Hematopoietic multipotent progenitor cell treated with erythropoietin and hydrocortisone succinate and interleukin-3 and kit ligand, for 6 days (in vitro differentiated cells): Measurements from ENCODE around the gene PRKD2.
A peak's percentile ranks its signal among the peaks of the same experiment; 100 is the strongest.

Experiments
- DNase-seq: peaks from one replicate; pipeline ENCODE4 v3.0.0-alpha.2; 2015

Gene PRKD2

GRCh38 chr19:46660008-46660517 lies 56.9 kb downstream of the PRKD2 start:
- DNase-seq = no peak

- peak; percentile 45 for DNase-seq
Observed at GRCh38 chr19:46659151-46660007, 57.5 kb downstream of the PRKD2 start.

- DNase-seq = no peak
Observed at GRCh38 chr19:46656541-46656940, 60.4 kb downstream of the PRKD2 start.

- no peak for DNase-seq
Observed at GRCh38 chr19:46654621-46655152, 62.2 kb downstream of the PRKD2 start.

GRCh38 chr19:46650445-46650844 lies 66.5 kb downstream of the PRKD2 start:
- no peak for DNase-seq

- no peak for DNase-seq
Observed at GRCh38 chr19:46648961-46649960, 67.7 kb downstream of the PRKD2 start.

- no peak for DNase-seq
Observed at GRCh38 chr19:46648060-46648960, 68.6 kb downstream of the PRKD2 start.

- no peak for DNase-seq
Observed at GRCh38 chr19:46646402-46646801, 70.5 kb downstream of the PRKD2 start.

GRCh38 chr19:46644720-46645119 lies 72.2 kb downstream of the PRKD2 start:
- no peak for DNase-seq

GRCh38 chr19:46640656-46641055 lies 76.3 kb downstream of the PRKD2 start:
- no peak for DNase-seq

GRCh38 chr19:46639358-46640182 lies 77.3 kb downstream of the PRKD2 start:
- DNase-seq = no peak

- DNase-seq = no peak
Observed at GRCh38 chr19:46637224-46637623, 79.7 kb downstream of the PRKD2 start.

- DNase-seq = peak; percentile 73
Observed at GRCh38 chr19:46635920-46636761, 80.8 kb downstream of the PRKD2 start, which contains the start of gene GNG8. TSS of gene GNG8 (minus strand) at chr19:46636202. CDS start at chr19:46634682, 1,520 bp downstream.

GRCh38 chr19:46634656-46635218 lies 82.2 kb downstream of the PRKD2 start:
- DNase-seq = no peak

- peak; percentile 96 for DNase-seq
Observed at GRCh38 chr19:46634045-46634655, 82.8 kb downstream of the PRKD2 start.

- no peak for DNase-seq
Observed at GRCh38 chr19:46633130-46633529, 83.8 kb downstream of the PRKD2 start.

GRCh38 chr19:46631481-46631880 lies 85.4 kb downstream of the PRKD2 start:
- DNase-seq = no peak

GRCh38 chr19:46630586-46631205 lies 86.2 kb downstream of the PRKD2 start:
- DNase-seq = no peak
